ENCODE data around the gene TOX3. TPM values are rescaled to one million over a fixed set of nuclear protein-coding genes. Genes with fewer than 3 reads are reported as not detected.

Gene TOX3
- 0.04 and 0.24 TPM in 2 replicates for total RNA-seq
- polyA plus RNA-seq: 0.22 and 0.79 TPM in 2 replicates

DNA sequence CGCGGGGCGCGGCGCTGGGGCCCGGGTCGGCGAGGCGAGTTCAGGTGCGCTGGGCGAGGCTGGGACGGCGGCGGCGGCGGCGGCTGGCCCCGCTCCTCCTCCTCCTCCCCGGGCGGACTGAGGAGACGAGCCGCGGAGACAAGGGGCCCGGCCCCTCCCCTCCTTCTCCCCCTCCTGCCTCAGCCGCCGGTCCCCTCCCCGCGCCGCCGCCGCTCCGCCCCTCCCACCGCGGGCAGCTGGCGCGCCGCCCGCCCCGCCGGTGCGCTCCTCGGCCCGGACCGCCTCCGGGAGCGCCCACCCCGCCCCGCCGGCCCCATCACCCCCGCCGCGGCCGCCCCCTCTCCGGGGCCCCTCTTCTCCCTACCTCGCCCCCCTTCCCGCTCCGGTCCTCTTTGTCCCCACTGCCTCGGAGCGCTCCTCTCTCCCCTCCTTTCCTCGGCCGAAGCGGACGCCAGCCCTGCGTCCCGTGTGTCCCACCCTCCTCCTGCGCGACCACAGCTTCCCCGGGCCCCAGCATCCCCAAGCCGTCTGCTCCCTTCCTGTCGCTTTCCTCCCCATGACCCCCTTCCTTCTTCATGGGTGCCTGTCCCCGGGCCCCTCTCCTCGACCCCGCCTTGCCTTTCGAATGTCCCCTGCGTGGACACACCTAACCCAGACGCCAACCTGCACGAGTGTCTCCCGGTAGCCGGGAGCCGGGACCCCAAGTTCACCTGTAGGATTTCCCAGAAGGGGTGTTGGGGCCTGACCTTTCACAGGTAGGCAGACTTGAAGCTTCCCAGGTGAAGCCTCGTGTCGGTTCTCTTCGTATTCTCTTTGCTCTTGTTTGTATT, at the start of gene TOX3:
Gene TOX3 (minus strand): TSS at position 140 of the 830 bp plus-strand sequence. CDS start 420 bp downstream, outside the sequence.
- Histone ChIP-seq H3K27me3 (peaks cover 95% of the 10 kb centered on the region), H3K27ac (no peak within 1 kb of the TSS), H3K36me3 (no peaks in the 10 kb centered on the region), H3K4me3 (peak within 1 kb of the TSS; percentile 38), H3K9me3 (ENCODE audit: low read depth) (no peaks in the 10 kb centered on the region), H3K4me1 (ENCODE audit: low read depth) (no peaks in the 10 kb centered on the region)
- DNase-seq (ENCODE audit: low read depth in 1 of 2, low spot score in 1 of 2): peak in 1 of 2 donors; percentile 48
- no peak for TF ChIP-seq CTCF (IDR thresholded peaks at IDR 0.05; ENCODE audit: low read depth, low read length)

- Histone ChIP-seq H3K4me3 (no peak overlapping the region), H3K27me3 (peaks cover 15% of the 10 kb centered on the region), H3K36me3 (no peaks in the 10 kb centered on the region), H3K9me3 (ENCODE audit: low read depth) (no peaks in the 10 kb centered on the region), H3K4me1 (ENCODE audit: low read depth) (no peaks in the 10 kb centered on the region), H3K27ac (no peak overlapping the region)
- DNase-seq (ENCODE audit: low read depth in 1 of 2, low spot score in 1 of 2): no peak
- no peak for TF ChIP-seq CTCF (IDR thresholded peaks at IDR 0.05; ENCODE audit: low read depth, low read length)
These were observed 45.8 kb upstream of the TOX3 start for GRCh38 chr16:52592778-52593177.

DNA sequence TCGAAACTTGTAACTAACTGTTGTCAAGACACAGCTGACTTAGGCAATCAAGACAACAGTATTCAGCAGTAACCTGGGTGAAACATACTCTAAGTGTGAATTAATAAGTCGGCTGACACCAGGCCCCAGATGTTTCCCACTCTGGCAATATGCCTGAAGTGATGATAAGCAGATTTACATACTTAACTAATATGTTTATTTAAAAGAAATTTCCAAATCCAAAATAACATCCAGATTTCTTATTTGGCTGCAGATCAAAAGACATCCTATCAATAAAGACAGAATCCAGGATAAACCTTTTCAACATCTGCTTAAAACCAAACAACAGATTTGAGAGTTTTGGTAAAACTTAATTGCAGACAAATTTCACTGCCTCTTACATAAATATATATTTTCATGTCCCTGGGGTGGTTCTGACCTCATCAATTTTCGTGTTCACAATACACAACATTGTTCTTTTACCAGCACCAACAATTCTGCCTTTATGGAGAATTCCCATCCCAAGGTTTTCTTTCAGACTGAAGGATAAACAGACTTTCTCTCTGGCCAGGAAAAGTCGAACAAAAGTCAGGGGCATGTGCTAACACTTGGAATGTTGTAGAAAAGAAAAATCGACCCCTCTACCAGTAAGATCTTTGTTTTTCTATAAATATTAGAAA, 45.1 kb upstream of the TOX3 start:
- no peak for TF ChIP-seq CTCF (IDR thresholded peaks at IDR 0.05; ENCODE audit: low read depth, low read length)
- DNase-seq (ENCODE audit: low read depth in 1 of 2, low spot score in 1 of 2): no peak
- Histone ChIP-seq H3K27me3 (peaks cover 20% of the 10 kb centered on the region), H3K4me3 (no peak overlapping the region), H3K4me1 (ENCODE audit: low read depth) (no peaks in the 10 kb centered on the region), H3K27ac (no peak overlapping the region), H3K36me3 (no peaks in the 10 kb centered on the region), H3K9me3 (ENCODE audit: low read depth) (no peaks in the 10 kb centered on the region)

GRCh38 chr16:52591471-52591870, 44.5 kb upstream of the TOX3 start:
- Histone ChIP-seq H3K4me3 (no peak overlapping the region), H3K36me3 (no peaks in the 10 kb centered on the region)
- DNase-seq (ENCODE audit: low read depth in 1 of 2, low spot score in 1 of 2): no peak

GRCh38 chr16:52586159-52586558, 39.2 kb upstream of the TOX3 start:
- H3K4me1 ChIP-seq (ENCODE audit: low read depth): no peaks in the 10 kb centered on the region
- H3K36me3 ChIP-seq: no peaks in the 10 kb centered on the region
- no peak overlapping the region for H3K4me3 ChIP-seq
- no peak for TF ChIP-seq CTCF (IDR thresholded peaks at IDR 0.05; ENCODE audit: low read depth, low read length)
- DNase-seq (ENCODE audit: low read depth in 1 of 2, low spot score in 1 of 2): no peak
- H3K27me3 ChIP-seq: peaks cover 48% of the 10 kb centered on the region
- no peak overlapping the region for H3K27ac ChIP-seq
- H3K9me3 ChIP-seq (ENCODE audit: low read depth): no peaks in the 10 kb centered on the region

More at GRCh38 chr16:52591471-52591870, 44.5 kb upstream of the TOX3 start:
- no peak overlapping the region for H3K27ac ChIP-seq
- no peaks in the 10 kb centered on the region for H3K4me1 ChIP-seq (ENCODE audit: low read depth)
- TF ChIP-seq CTCF (IDR thresholded peaks at IDR 0.05; ENCODE audit: low read depth, low read length): no peak
- H3K9me3 ChIP-seq (ENCODE audit: low read depth): no peaks in the 10 kb centered on the region
- peaks cover 24% of the 10 kb centered on the region for H3K27me3 ChIP-seq

Data from cardiac muscle cell (in vitro differentiated cells and primary cell).